NCI-H2196 treated with DMSO at 0.1 percent for 48 hours (cell line): ENCODE results near the gene ZNF638.
"Not testable (repeated sequence)": the region's sequence is repeated elsewhere in the genome, so short reads cannot be mapped to it uniquely, and the experiment has no call there.

Experiments
- DNase-seq: peaks from one replicate; lab custom pipeline; 2025; ENCODE audit not compliant: unreplicated experiment; lab: John Stamatoyannopoulos, UW

Gene ZNF638

GRCh38 chr2:71402427-71402826 is 70.8 kb downstream of the ZNF638 start:
- no peak for DNase-seq

- no peak for DNase-seq
Observed at GRCh38 chr2:71409611-71410010, 78.0 kb downstream of the ZNF638 start.

- DNase-seq, result no peak
Observed at GRCh38 chr2:71410696-71411095, 79.1 kb downstream of the ZNF638 start.

GRCh38 chr2:71416866-71417265 is 85.3 kb downstream of the ZNF638 start:
- not testable (repeated sequence) for DNase-seq

- no peak for DNase-seq
Observed at GRCh38 chr2:71417300-71418202, 86.0 kb downstream of the ZNF638 start.

- no peak for DNase-seq
Observed at GRCh38 chr2:71419145-71419544, 87.6 kb downstream of the ZNF638 start.

- no peak for DNase-seq
Observed at GRCh38 chr2:71419976-71420375, 88.4 kb downstream of the ZNF638 start.

- no peak for DNase-seq
Observed at GRCh38 chr2:71422786-71423185, 91.2 kb downstream of the ZNF638 start.

- DNase-seq, result no peak
Observed at GRCh38 chr2:71423817-71424420, 92.3 kb downstream of the ZNF638 start.

GRCh38 chr2:71426721-71427120 is 95.1 kb downstream of the ZNF638 start:
- DNase-seq, result no peak

- DNase-seq, result no peak
Observed at GRCh38 chr2:71428472-71429383, 97.1 kb downstream of the ZNF638 start.

- DNase-seq, result not testable (repeated sequence)
Observed at GRCh38 chr2:71445142-71445541, 113.6 kb downstream of the ZNF638 start.

- no peak for DNase-seq
Observed at GRCh38 chr2:71446505-71446904, 114.9 kb downstream of the ZNF638 start.

GRCh38 chr2:71449343-71449742 is 117.8 kb downstream of the ZNF638 start:
- no peak for DNase-seq

- no peak for DNase-seq
Observed at GRCh38 chr2:71451705-71452104, 120.1 kb downstream of the ZNF638 start.

GRCh38 chr2:71452565-71452964 is 121.0 kb downstream of the ZNF638 start:
- no peak for DNase-seq

- no peak for DNase-seq
Observed at GRCh38 chr2:71453404-71454220, 122.0 kb downstream of the ZNF638 start, which contains the start of gene DYSF. TSS of gene DYSF (plus strand) at chr2:71453561.

- no peak for DNase-seq
Observed at GRCh38 chr2:71454221-71455010, 122.8 kb downstream of the ZNF638 start.

- no peak for DNase-seq
Observed at GRCh38 chr2:71455011-71455740, 123.6 kb downstream of the ZNF638 start.
